Activated CD4-positive, alpha-beta memory T cell treated with anti-CD3 and anti-CD28 coated beads for 36 hours (primary cell): ENCODE results near the gene ZDHHC13. TPM values are rescaled to one million over a fixed set of nuclear protein-coding genes. Genes with fewer than 3 reads are reported as not detected.
"Not testable (repeated sequence)": the region's sequence is repeated elsewhere in the genome, so short reads cannot be mapped to it uniquely, and the experiment has no call there.

Source experiments
- CTCF ChIA-PET: fragments of 350-600 bp; sonication (Branson Sonifier 250); formaldehyde crosslinking; loops from one replicate; lab custom pipeline; 2021; ENCODE audit warnings: antibody characterized with exemption, inconsistent platforms; lab: Charles Lee
- POLR2A ChIA-PET: fragments of 350-600 bp; sonication (Branson Sonifier 250); formaldehyde crosslinking; loops from one replicate; lab custom pipeline; 2021; ENCODE audit warnings: antibody characterized with exemption; lab: Charles Lee
- DNase-seq: peaks from one replicate; pipeline ENCODE4 v3.0.0-alpha.2; 2020
- H3K27ac Mint-ChIP-seq: one replicate; pipeline ENCODE4 v1.8.0; 2021; ENCODE audit warnings: mixed read lengths
- H3K27me3 Mint-ChIP-seq: one replicate; pipeline ENCODE4 v1.8.0; 2021; ENCODE audit warnings: mixed read lengths
- H3K36me3 Mint-ChIP-seq: one replicate; pipeline ENCODE4 v1.8.0; 2021; ENCODE audit warnings: mixed read lengths
- H3K4me1 Mint-ChIP-seq: one replicate; pipeline ENCODE4 v1.8.0; 2021; ENCODE audit warnings: low read depth, mixed read lengths
- H3K4me3 Mint-ChIP-seq: one replicate; pipeline ENCODE4 v1.8.0; 2021; ENCODE audit warnings: mild to moderate bottlenecking, mixed read lengths
- H3K9me3 Mint-ChIP-seq: one replicate; pipeline ENCODE4 v1.8.0; 2021; ENCODE audit warnings: mixed read lengths
- intact Hi-C: fragments of 100-400 bp; cut with micrococcal nuclease; formaldehyde crosslinking; loops from one replicate; pipeline ENCODE4 v1.15.1; 2023
- total RNA-seq, 2 experiments: library from RNA; stranded (reverse); gene quantifications; one replicate each; pipeline ENCODE4 v1.2.3, GENCODE V29; 2021

ZDHHC13 gene
- total RNA-seq, 2 experiments from 2014 or later: 25.4 to 26.8 TPM

DNA sequence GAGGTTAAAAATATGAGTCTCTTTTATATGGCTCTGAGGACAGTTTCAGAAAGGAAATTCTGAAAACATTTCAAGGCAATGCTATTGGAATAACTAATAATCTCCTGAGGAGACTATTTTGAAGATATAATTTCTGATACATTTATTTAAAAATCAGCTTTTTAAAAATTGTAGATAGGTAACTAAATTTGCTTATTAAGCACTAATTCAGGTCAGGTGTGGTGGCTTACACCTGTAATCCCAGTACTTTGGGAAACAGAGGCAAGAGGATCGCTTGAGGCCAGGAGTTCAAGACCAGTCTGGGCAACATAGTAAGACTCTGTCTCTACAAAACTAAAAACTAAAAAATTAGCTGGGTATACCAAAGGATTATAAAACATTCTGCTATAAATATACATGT lies 17.0 kb downstream of the ZDHHC13 start:
- intact Hi-C loops: no loop called here
- CTCF ChIA-PET: no interaction called here
- POLR2A ChIA-PET: no interaction called here
- peaks cover 6% of the 10 kb centered on the region for H3K9me3 Mint-ChIP-seq
- no peak for DNase-seq
- no peak overlapping the region for H3K27ac Mint-ChIP-seq
- H3K4me1 Mint-ChIP-seq: no peaks in the 10 kb centered on the region
- H3K36me3 Mint-ChIP-seq: peaks cover 45% of the 10 kb centered on the region
- no peak overlapping the region for H3K4me3 Mint-ChIP-seq
- H3K27me3 Mint-ChIP-seq: no peaks in the 10 kb centered on the region

- H3K9me3 Mint-ChIP-seq, CTCF ChIA-PET, H3K4me3 Mint-ChIP-seq, DNase-seq, H3K27ac Mint-ChIP-seq, POLR2A ChIA-PET, H3K4me1 Mint-ChIP-seq, H3K27me3 Mint-ChIP-seq, intact Hi-C loops: not testable (repeated sequence)
- peaks cover 25% of the 10 kb centered on the region for H3K36me3 Mint-ChIP-seq
These were observed 19.9 kb downstream of the ZDHHC13 start for GRCh38 chr11:19136884-19137283.

- Mint-ChIP-seq H3K4me3 (no peak overlapping the region), H3K27me3 (no peaks in the 10 kb centered on the region), H3K9me3 (no peaks in the 10 kb centered on the region), H3K36me3 (peaks cover 17% of the 10 kb centered on the region), H3K27ac (no peak overlapping the region), H3K4me1 (no peaks in the 10 kb centered on the region)
- ChIA-PET POLR2A (no interaction called here), CTCF (no interaction called here)
- intact Hi-C loops: no loop called here
- DNase-seq: no peak
These were observed 28.4 kb downstream of the ZDHHC13 start for GRCh38 chr11:19145319-19145718.

DNA sequence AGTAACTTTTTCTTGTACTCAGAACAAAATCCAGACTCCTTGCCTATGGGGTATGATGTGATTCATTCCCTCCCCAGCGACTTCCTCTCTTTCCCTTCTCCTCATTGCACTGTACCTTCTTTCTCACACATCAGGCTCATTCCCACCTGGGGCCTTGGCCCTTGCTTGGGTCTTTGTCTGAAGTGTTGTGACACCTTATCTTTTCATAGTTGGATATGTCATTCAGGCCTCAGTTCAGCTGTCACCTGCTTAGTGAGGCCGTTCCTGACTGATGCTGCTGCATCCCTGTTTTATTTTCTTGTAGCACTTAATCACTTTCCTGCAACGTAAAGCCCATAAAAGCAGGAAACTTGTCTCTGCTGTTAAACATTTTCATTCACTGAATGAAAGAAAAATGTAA lies 39.9 kb downstream of the ZDHHC13 start:
- no peaks in the 10 kb centered on the region for H3K4me1 Mint-ChIP-seq
- no peaks in the 10 kb centered on the region for H3K27me3 Mint-ChIP-seq
- H3K9me3 Mint-ChIP-seq: no peaks in the 10 kb centered on the region
- ChIA-PET POLR2A (no interaction called here), CTCF (no interaction called here)
- intact Hi-C loops: no loop called here
- peaks cover 48% of the 10 kb centered on the region for H3K36me3 Mint-ChIP-seq
- no peak overlapping the region for H3K27ac Mint-ChIP-seq
- no peak for DNase-seq
- H3K4me3 Mint-ChIP-seq: no peak overlapping the region

DNA sequence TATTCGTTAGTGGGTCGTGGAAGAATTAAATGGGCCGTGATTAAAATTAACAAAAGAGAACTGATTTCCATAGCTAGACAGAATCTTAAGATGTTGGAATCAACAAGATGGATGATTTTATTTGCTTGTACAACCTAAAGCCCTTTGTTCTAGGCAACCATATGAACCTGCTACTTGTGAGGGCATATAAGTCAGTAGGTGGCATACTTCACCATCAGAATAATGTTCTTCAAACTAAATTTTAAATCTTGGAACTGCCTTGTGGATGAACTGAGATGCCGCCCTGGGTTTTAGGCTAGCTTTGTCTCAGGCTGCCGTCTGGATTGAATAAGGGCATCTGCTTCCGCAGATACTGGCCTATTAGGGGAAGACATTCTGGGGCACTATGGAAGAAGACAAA lies 43.9 kb downstream of the ZDHHC13 start:
- Mint-ChIP-seq H3K4me1 (no peaks in the 10 kb centered on the region), H3K36me3 (peaks cover 54% of the 10 kb centered on the region), H3K27me3 (no peaks in the 10 kb centered on the region), H3K4me3 (no peak overlapping the region), H3K27ac (no peak overlapping the region), H3K9me3 (no peaks in the 10 kb centered on the region)
- ChIA-PET CTCF (no interaction called here), POLR2A (no interaction called here)
- no peak for DNase-seq
- intact Hi-C loops: no loop called here

DNA sequence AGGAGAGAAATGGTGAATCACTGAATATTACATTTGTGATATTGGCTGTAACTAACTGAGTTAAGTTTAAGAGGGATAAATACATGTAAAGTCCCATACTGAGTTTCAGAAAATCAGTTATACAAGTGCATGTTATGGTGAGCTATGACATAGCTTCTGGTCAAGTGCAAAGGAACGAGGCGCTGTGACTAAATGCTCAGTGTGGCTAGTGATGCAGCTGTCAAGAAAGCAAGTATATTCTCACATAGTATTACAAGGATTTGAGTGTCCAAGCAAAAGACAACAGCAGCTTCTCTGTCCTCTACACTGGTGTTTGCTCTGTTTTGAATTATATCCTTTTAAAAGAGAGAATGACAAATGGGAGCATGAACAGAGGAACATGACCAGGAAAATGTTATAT lies 44.7 kb downstream of the ZDHHC13 start:
- DNase-seq: no peak
- no peaks in the 10 kb centered on the region for H3K9me3 Mint-ChIP-seq
- peaks cover 55% of the 10 kb centered on the region for H3K36me3 Mint-ChIP-seq
- H3K27me3 Mint-ChIP-seq: no peaks in the 10 kb centered on the region
- H3K4me3 Mint-ChIP-seq: no peak overlapping the region
- ChIA-PET CTCF (no interaction called here), POLR2A (no interaction called here)
- intact Hi-C loops: no loop called here
- no peaks in the 10 kb centered on the region for H3K4me1 Mint-ChIP-seq
- H3K27ac Mint-ChIP-seq: no peak overlapping the region

GRCh38 chr11:19162951-19163505 lies 46.1 kb downstream of the ZDHHC13 start:
- CTCF ChIA-PET: no interaction called here
- no peak overlapping the region for H3K4me3 Mint-ChIP-seq
- H3K9me3 Mint-ChIP-seq: no peaks in the 10 kb centered on the region
- no peaks in the 10 kb centered on the region for H3K27me3 Mint-ChIP-seq
- POLR2A ChIA-PET: no interaction called here
- no peak for DNase-seq
- peaks cover 60% of the 10 kb centered on the region for H3K36me3 Mint-ChIP-seq
- no peak overlapping the region for H3K27ac Mint-ChIP-seq
- intact Hi-C loops: no loop called here
- no peaks in the 10 kb centered on the region for H3K4me1 Mint-ChIP-seq

- Mint-ChIP-seq H3K36me3 (peaks cover 64% of the 10 kb centered on the region), H3K27ac (no peak overlapping the region), H3K27me3 (no peaks in the 10 kb centered on the region), H3K9me3 (no peaks in the 10 kb centered on the region), H3K4me1 (no peaks in the 10 kb centered on the region), H3K4me3 (no peak overlapping the region)
- no peak for DNase-seq
- CTCF ChIA-PET: no interaction called here
- intact Hi-C loops: no loop called here
- POLR2A ChIA-PET: no interaction called here
These were observed 46.6 kb downstream of the ZDHHC13 start for GRCh38 chr11:19163617-19164016.

DNA sequence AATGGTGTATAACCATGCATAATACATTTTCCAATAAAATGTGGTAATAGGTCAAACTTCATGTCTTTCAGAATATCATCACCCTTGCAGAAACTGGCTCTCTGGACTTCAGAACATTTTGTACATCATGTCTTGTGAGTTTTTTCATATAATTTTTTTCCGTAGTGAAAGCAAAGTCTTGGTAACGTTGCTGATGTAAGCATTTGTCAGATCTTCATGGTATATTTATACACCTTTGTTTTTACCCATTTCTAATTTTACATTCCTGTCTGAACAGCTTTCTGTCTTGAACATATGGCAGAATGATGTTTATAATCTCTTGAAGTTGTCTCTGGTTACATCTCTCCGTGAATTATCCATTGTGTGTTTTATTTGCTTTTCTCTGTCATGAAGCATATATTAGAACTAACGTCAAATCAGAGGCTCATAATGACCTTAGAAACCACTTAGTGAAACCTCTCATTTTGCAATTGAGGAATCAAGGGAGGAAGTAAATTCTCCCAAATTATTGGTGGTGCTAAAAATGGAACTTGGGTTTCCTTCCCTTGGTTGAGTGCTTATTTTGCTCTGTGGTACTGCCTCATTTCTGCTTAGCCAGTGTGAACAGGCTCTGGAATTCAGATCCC lies 47.4 kb downstream of the ZDHHC13 start:
- H3K36me3 Mint-ChIP-seq: peaks cover 65% of the 10 kb centered on the region
- H3K4me3 Mint-ChIP-seq: no peak overlapping the region
- H3K4me1 Mint-ChIP-seq: no peaks in the 10 kb centered on the region
- H3K9me3 Mint-ChIP-seq: no peaks in the 10 kb centered on the region
- intact Hi-C loops: no loop called here
- H3K27ac Mint-ChIP-seq: no peak overlapping the region
- POLR2A ChIA-PET: no interaction called here
- no peak for DNase-seq
- CTCF ChIA-PET: no interaction called here
- no peaks in the 10 kb centered on the region for H3K27me3 Mint-ChIP-seq

- no peaks in the 10 kb centered on the region for H3K4me1 Mint-ChIP-seq
- intact Hi-C loops: no loop called here
- no peak for DNase-seq
- no peaks in the 10 kb centered on the region for H3K27me3 Mint-ChIP-seq
- no peaks in the 10 kb centered on the region for H3K9me3 Mint-ChIP-seq
- no peak overlapping the region for H3K4me3 Mint-ChIP-seq
- ChIA-PET POLR2A (no interaction called here), CTCF (no interaction called here)
- peaks cover 65% of the 10 kb centered on the region for H3K36me3 Mint-ChIP-seq
- H3K27ac Mint-ChIP-seq: no peak overlapping the region
These were observed 47.9 kb downstream of the ZDHHC13 start for GRCh38 chr11:19164881-19165280.

- ChIA-PET POLR2A (no interaction called here), CTCF (no interaction called here)
- Mint-ChIP-seq H3K4me3 (no peak overlapping the region), H3K27me3 (no peaks in the 10 kb centered on the region), H3K36me3 (peaks cover 68% of the 10 kb centered on the region), H3K27ac (no peak overlapping the region), H3K4me1 (no peaks in the 10 kb centered on the region), H3K9me3 (no peaks in the 10 kb centered on the region)
- intact Hi-C loops: no loop called here
- no peak for DNase-seq
These were observed 51.1 kb downstream of the ZDHHC13 start for GRCh38 chr11:19168090-19168489.

DNA sequence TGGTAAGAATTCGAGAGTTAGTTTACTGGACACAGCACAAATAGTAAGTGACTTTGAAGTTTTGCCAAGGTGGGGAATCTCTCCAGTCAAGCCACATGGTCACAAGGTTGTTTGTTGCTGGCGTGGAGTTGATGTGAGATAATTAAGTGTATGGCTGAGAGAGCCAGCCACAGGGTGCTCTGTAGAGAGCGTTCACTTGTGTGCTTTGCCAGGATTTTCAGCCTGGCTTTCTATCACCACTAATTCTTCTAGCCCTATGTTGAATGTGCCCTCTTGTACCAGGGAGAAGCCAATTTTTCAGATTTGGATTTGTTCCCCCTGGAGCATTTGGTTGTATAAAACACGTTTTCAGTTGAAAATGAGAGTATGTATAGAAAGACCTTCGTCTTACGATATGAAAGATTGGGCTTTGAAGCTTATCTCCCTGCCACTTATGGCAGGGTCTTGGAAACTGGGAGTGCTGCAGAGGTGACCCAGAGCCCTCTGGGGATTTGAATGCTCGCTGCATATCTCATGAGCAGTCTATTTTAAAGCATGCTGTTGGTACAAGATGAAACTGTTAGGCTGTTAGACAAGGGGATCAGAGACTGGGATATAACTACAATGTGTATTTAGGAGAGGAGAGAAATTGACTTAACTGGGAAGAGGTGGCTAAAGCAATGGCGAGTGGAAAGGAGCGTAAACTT lies 56.2 kb downstream of the ZDHHC13 start:
- peaks cover 55% of the 10 kb centered on the region for H3K36me3 Mint-ChIP-seq
- no peak for DNase-seq
- intact Hi-C loops: loop anchor here (10.0 kb wide), 1 partner anchor 98 kb away; no protein-coding TSS in a partner anchor
- no peaks in the 10 kb centered on the region for H3K4me1 Mint-ChIP-seq
- H3K4me3 Mint-ChIP-seq: no peak overlapping the region
- H3K27ac Mint-ChIP-seq: no peak overlapping the region
- CTCF ChIA-PET: interaction anchor here (1.3 kb wide), 1 partner anchor 96 kb away, joined by 3 read pairs; no protein-coding TSS in a partner anchor
- H3K9me3 Mint-ChIP-seq: no peaks in the 10 kb centered on the region
- no peaks in the 10 kb centered on the region for H3K27me3 Mint-ChIP-seq
- POLR2A ChIA-PET: interaction anchor here (0.6 kb wide), 1 partner anchor 1104 kb away, joined by 4 read pairs; no protein-coding TSS in a partner anchor
